Measurements from ENCODE around the gene LAMA2. TPM values are rescaled to one million over a fixed set of nuclear protein-coding genes. Genes with fewer than 3 reads are reported as not detected.

LAMA2 gene
- total RNA-seq, 1 experiment from 2014 or later = 4.2 TPM

GRCh38 chr6:129240492-129240853, 357.5 kb downstream of the LAMA2 start:
- Histone ChIP-seq H2AFZ (ENCODE audit: low read length) (no peak overlapping the region), H3K4ac (ENCODE audit: low read depth, low read length) (no peak overlapping the region), H4K5ac (ENCODE audit: insufficient read length, low read depth, low read length) (no peak overlapping the region), H2BK120ac (ENCODE audit: low read depth, low read length, poor library complexity, severe bottlenecking) (no peak overlapping the region), H3K4me2 (ENCODE audit: insufficient read depth, insufficient read length, low read length) (no peak overlapping the region), H3K23me2 (ENCODE audit: insufficient read length, low read depth, low read length, poor library complexity, severe bottlenecking) (no peaks in the 10 kb centered on the region), H3K27ac (ENCODE audit: insufficient read length, low read depth, low read length) (no peak overlapping the region), H3T11ph (ENCODE audit: low read length) (no peak overlapping the region), H2AK5ac (ENCODE audit: insufficient read length, low read length) (no peak overlapping the region), H3K18ac (ENCODE audit: insufficient read length, low read depth, low read length) (no peak overlapping the region), H2BK5ac (ENCODE audit: insufficient read length, low read length) (no peak overlapping the region), H3K9ac (ENCODE audit: extremely low read depth, insufficient read length, low read length) (no peak overlapping the region), H4K91ac (ENCODE audit: insufficient read length, low read depth, low read length) (no peak overlapping the region), H3K79me2 (ENCODE audit: insufficient read depth, low read length) (no peaks in the 10 kb centered on the region), H3K56ac (ENCODE audit: insufficient read length, low read depth, low read length) (no peak overlapping the region), H3K14ac (ENCODE audit: insufficient read depth, low read length) (no peak overlapping the region), H4K8ac (replicated peaks; ENCODE audit: insufficient read length, low read depth, low read length) (no peak overlapping the region), H3K4me1 (ENCODE audit: insufficient read depth, low read length) (no peaks in the 10 kb centered on the region), H3K23ac (ENCODE audit: insufficient read length, low read depth, low read length) (no peak overlapping the region), H3K79me1 (ENCODE audit: insufficient read depth, low read depth, low read length, poor library complexity, severe bottlenecking) (no peaks in the 10 kb centered on the region), H3K9me3 (ENCODE audit: control insufficient read depth, low read depth, low read length) (no peaks in the 10 kb centered on the region), H2BK15ac (ENCODE audit: low read depth, low read length) (no peak overlapping the region), H2BK20ac (ENCODE audit: low read depth, low read length, poor library complexity, severe bottlenecking) (no peak overlapping the region), H3K27me3 (ENCODE audit: insufficient read depth, low read length) (no peaks in the 10 kb centered on the region), H2BK12ac (ENCODE audit: insufficient read length, low read depth, low read length) (no peak overlapping the region), H4K20me1 (ENCODE audit: control insufficient read depth, insufficient read depth, insufficient read length) (no peaks in the 10 kb centered on the region)
- Mint-ChIP-seq H3K36me3 (ENCODE audit: insufficient read depth in 1 of 3, low read depth in 3 of 3) (no peaks in the 10 kb centered on the region), H3K9me3 (no peaks in the 10 kb centered on the region), H3K27me3 (ENCODE audit: low read depth) (no peaks in the 10 kb centered on the region), H3K4me1 (no peaks in the 10 kb centered on the region), H3K4me3 (no peak overlapping the region), H3K27ac (no peak overlapping the region)
- no peak for DNase-seq
- no CpG with 5 or more reads among the region's 2 CpGs for WGBS (ENCODE audit: extremely low coverage, insufficient read length, low lambda C conversion rate)
- TF ChIP-seq CTCF (conservative IDR thresholded peaks at IDR 0.05) = no peak
